ENCODE results near the gene CDK14.

- TF ChIP-seq CTCF (IDR thresholded peaks at IDR 0.05), result no peak
- no peak for TF ChIP-seq EZH2 (IDR thresholded peaks at IDR 0.05)
- TF ChIP-seq EZH2phosphoT487 (IDR thresholded peaks at IDR 0.05), result no peak
Measured at GRCh38 chr7:91201442-91202113, 605.5 kb downstream of the CDK14 start.
